GM19099 (cell line): Measurements from ENCODE around the gene CEL.

Source experiments
- POLR2A ChIP-seq: IDR thresholded peaks from 3 replicates; pipeline ENCODE4 v1.6.1; 2011; ENCODE audit warnings: low read depth; ENCODE audit not compliant: insufficient read length; ENCODE audit errors: extremely low read depth

CEL gene

DNA sequence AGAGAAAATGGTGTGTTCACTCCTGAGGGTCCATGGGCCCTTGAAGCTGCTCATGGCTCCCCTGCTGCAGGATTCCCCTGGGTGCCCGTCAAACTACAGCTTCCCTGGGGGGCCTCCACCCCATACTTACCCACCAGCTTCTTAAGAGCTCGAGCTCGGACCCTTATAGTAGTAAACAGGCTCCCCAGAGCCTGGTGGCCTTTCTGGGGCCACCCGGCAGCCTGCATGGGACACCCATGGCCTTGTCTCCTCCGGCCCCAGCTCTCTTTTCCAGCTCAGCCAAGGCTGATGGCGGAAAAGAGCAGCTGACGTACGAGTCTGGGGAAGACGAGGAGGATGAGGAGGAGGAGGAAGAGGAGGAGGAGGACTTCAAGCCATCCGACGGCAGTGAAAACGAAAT lies 4.2 kb upstream of the CEL start:
- TF ChIP-seq POLR2A: no peak

DNA sequence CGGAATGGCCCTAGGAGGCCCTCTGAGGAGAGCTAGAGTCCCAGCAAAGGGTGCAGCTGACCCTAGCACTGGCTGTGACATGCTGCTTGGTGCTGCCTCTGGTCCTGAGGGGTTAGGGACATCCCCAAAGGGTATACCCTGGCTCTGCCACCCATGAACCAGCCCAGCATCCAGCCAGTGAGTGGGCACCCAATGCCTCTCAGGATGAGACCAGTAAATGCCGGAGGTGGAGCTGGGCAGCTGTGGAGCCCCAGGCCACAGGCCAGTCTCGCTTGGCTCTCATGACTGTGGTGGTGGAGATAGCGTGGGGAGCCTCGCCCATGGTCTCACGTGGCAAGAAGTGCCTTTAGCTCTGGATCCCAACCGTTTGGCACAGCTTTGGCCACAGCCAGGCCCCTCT lies 3.7 kb upstream of the CEL start:
- no peak for TF ChIP-seq POLR2A

DNA sequence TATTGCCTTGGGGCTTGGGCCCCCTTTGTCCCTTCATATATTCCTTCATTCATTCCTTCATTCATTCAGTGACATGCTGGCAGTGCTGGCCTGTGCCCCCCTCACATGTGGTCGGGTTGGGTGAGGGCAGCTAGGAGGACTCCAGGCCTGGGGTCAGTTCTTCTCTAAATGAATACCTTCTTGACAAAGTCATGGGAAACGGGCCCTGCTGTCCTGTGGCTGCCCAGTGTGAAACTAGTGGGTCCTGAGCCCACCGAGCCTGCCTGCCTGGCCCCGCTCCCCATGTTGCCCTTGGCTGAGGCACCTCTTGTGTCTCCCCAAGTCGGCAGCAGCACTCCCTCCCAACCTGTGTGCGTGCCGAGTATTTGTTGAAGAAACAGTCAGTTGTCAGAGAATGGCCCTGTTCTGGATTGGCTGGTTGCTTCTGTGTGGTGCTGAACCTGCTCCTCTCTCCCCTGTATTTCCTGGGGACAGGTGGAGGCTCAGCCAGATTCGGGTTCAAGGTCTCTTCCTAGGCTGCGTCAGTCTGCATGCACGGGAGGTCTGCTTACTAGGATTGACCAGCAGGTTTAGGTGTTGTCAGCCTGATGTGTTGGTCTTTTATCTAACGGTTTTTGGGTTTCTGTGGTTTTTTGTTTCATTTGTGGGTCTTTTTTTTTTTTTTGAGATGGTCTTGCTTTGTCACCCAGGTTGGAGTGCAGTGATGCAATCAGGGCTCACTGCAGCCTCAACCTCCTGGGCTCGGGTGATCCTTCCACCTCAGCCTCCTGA lies 3.0 kb upstream of the CEL start:
- no peak for TF ChIP-seq POLR2A

DNA sequence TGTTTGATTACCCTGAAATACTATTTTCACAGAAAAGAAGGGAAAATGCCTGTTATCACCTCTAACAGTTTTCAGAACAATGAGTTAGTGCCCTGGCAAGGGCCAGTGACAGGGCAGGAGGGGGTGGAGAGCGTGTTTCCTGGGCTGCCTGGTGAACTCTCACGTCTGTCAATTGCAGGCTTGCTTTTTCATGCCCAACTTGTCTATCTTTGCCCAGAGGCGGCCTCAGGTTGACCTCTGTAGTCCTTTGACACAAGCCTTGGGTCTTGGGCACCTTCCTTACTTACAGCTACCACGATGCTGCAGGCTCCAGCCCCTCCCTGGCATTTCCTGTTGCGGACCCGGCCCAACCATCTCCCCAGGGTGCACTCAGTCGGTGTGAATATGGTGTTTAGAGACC lies 2.2 kb upstream of the CEL start:
- TF ChIP-seq POLR2A: no peak

DNA sequence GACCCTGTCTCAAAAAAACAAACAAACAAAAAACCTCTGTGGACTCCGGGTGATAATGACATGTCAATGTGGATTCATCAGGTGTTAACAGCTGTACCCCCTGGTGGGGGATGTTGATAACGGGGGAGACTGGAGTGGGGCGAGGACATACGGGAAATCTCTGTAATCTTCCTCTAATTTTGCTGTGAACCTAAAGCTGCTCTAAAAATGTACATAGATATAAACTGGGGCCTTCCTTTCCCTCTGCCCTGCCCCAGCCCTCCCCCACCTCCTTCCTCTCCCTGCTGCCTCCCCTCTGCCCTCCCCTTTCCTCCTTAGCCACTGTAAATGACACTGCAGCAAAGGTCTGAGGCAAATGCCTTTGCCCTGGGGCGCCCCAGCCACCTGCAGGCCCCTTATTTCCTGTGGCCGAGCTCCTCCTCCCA lies 1.4 kb upstream of the CEL start:
- no peak for TF ChIP-seq POLR2A

DNA sequence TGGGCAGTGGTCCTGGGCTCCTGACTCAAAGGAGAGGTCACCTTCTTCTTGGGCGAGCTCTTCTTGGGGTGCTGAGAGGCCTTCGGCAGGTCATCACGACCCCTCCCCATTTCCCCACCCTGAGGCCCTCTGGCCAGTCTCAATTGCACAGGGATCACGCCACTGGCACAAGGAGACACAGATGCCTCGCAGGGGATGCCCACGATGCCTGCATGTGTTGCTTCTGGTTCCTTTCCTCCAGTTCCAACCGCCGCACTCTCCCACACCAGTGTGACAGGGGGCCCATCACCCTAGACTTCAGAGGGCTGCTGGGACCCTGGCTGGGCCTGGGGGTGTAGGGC lies 1.3 kb downstream of the CEL start:
- no peak for TF ChIP-seq POLR2A

DNA sequence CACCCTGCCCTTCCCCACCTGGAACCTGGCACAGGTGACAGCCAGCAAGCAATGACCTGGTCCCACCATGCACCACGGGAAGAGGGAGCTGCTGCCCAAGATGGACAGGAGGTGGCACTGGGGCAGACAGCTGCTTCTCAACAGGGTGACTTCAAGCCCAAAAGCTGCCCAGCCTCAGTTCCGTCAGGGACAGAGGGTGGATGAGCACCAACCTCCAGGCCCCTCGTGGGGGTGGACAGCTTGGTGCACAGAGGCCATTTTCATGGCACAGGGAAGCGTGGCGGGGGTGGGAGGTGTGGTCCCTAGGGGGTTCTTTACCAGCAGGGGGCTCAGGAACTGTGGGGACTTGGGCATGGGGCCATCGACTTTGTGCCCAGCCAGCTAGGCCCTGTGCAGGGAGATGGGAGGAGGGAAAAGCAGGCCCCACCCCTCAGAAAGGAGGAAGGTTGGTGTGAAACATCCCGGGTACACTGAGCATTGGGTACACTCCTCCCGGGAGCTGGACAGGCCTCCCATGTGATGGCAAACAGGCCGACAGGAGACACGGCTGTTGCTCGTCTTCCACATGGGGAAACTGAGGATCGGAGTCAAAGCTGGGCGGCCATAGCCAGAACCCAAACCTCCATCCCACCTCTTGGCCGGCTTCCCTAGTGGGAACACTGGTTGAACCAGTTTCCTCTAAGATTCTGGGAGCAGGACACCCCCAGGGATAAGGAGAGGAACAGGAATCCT lies 1.9 kb downstream of the CEL start:
- no peak for TF ChIP-seq POLR2A

DNA sequence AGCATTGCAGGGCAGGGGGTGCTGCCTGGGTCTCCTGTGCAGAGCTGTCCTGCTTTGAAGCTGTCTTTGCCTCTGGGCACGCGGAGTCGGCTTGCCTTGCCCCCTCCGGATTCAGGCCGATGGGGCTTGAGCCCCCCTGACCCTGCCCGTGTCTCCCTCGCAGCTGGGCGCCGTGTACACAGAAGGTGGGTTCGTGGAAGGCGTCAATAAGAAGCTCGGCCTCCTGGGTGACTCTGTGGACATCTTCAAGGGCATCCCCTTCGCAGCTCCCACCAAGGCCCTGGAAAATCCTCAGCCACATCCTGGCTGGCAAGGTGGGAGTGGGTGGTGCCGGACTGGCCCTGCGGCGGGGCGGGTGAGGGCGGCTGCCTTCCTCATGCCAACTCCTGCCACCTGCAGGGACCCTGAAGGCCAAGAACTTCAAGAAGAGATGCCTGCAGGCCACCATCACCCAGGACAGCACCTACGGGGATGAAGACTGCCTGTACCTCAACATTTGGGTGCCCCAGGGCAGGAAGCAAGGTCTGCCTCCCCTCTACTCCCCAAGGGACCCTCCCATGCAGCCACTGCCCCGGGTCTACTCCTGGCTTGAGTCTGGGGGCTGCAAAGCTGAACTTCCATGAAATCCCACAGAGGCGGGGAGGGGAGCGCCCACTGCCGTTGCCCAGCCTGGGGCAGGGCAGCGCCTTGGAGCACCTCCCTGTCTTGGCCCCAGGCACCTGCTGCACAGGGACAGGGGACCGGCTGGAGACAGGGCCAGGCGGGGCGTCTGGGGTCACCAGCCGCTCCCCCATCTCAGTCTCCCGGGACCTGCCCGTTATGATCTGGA lies 2.7 kb downstream of the CEL start:
- no peak for TF ChIP-seq POLR2A

DNA sequence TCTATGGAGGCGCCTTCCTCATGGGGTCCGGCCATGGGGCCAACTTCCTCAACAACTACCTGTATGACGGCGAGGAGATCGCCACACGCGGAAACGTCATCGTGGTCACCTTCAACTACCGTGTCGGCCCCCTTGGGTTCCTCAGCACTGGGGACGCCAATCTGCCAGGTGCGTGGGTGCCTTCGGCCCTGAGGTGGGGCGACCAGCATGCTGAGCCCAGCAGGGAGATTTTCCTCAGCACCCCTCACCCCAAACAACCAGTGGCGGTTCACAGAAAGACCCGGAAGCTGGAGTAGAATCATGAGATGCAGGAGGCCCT lies 3.2 kb downstream of the CEL start:
- TF ChIP-seq POLR2A: no peak

DNA sequence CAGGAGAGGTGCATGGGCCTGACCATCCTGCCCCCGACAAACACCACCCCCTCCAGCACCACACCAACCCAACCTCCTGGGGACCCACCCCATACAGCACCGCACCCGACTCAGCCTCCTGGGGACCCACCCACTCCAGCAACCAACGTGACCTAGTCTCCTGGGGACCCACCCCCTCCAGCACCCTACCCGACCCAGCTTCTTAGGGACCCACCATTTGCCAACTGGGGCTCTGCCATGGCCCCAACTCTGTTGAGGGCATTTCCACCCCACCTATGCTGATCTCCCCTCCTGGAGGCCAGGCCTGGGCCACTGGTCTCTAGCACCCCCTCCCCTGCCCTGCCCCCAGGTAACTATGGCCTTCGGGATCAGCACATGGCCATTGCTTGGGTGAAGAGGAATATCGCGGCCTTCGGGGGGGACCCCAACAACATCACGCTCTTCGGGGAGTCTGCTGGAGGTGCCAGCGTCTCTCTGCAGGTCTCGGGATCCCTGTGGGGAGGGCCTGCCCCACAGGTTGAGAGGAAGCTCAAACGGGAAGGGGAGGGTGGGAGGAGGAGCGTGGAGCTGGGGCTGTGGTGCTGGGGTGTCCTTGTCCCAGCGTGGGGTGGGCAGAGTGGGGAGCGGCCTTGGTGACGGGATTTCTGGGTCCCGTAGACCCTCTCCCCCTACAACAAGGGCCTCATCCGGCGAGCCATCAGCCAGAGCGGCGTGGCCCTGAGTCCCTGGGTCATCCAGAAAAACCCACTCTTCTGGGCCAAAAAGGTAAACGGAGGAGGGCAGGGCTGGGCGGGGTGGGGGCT lies 4.6 kb downstream of the CEL start:
- no peak for TF ChIP-seq POLR2A

DNA sequence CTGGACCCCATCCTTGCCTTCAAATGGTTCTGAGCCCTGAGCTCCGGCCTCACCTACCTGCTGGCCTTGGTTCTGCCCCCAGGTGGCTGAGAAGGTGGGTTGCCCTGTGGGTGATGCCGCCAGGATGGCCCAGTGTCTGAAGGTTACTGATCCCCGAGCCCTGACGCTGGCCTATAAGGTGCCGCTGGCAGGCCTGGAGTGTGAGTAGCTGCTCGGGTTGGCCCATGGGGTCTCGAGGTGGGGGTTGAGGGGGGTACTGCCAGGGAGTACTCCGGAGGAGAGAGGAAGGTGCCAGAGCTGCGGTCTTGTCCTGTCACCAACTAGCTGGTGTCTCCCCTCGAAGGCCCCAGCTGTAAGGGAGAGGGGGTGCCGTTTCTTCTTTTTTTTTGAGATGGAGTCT lies 5.2 kb downstream of the CEL start:
- TF ChIP-seq POLR2A: no peak

DNA sequence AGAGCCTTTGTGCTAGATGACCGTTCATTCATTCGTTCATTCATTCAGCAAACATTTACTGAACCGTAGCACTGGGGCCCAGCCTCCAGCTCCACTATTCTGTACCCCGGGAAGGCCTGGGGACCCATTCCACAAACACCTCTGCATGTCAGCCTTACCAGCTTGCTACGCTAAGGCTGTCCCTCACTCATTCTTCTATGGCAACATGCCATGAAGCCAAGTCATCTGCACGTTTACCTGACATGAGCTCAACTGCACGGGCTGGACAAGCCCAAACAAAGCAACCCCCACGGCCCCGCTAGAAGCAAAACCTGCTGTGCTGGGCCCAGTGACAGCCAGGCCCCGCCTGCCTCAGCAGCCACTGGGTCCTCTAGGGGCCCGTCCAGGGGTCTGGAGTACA lies 6.0 kb downstream of the CEL start:
- TF ChIP-seq POLR2A: no peak

DNA sequence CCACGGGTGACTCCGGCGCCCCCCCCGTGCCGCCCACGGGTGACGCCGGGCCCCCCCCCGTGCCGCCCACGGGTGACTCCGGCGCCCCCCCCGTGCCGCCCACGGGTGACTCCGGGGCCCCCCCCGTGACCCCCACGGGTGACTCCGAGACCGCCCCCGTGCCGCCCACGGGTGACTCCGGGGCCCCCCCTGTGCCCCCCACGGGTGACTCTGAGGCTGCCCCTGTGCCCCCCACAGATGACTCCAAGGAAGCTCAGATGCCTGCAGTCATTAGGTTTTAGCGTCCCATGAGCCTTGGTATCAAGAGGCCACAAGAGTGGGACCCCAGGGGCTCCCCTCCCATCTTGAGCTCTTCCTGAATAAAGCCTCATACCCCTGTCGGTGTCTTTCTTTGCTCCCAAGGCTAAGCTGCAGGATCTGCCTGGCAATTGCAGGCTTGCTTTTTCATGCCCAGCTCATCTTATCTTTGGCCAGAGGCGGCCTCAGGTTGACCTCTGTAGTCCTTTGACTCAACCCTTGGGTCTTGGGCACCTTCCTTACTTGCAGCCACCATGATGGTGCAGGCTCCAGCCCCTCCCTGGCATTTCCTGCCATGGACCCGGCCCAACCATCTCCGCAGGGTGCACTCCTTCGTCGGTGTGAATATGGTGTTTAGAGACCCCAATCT lies 9.8 kb downstream of the CEL start:
- no peak for TF ChIP-seq POLR2A
